PC-3 (cell line): ENCODE measurements around the gene OR6K3. TPM values are rescaled to one million over a fixed set of nuclear protein-coding genes. Genes with fewer than 3 reads are reported as not detected.

Source experiments
- ATAC-seq: fragments of 200-7000 bp; cut with Tn5 transposase; 2 replicates; pipeline ENCODE4 v1.9.1; 2020; ENCODE audit warnings: mild to moderate bottlenecking, moderate library complexity
- BruUV-seq: library from RNA; stranded (reverse); fragments of 400-500 nt; replicated peaks from 2 replicates; lab custom pipeline; 2021; lab: Mats Ljungman, UMichigan
- CTCF ChIA-PET: fragments of 300-600 bp; sonication (Branson Sonifier 250); formaldehyde crosslinking; loops from one replicate; lab custom pipeline; 2022; ENCODE audit warnings: antibody characterized with exemption; lab: Charles Lee
- POLR2A ChIA-PET: fragments of 300-600 bp; sonication (Branson Sonifier 250); formaldehyde crosslinking; loops from one replicate; lab custom pipeline; 2022; ENCODE audit warnings: antibody characterized with exemption; ENCODE audit not compliant: unreplicated experiment; lab: Charles Lee
- DNase-seq: peaks from one replicate; pipeline ENCODE4 v3.0.0-alpha.2; 2015
- H2AFZ ChIP-seq: fragments of 300-600 bp; sonication (generic); 2 replicates; pipeline ENCODE4 v1.6.0; 2016; ENCODE audit warnings: antibody characterized with exemption, low read length
- H3F3A ChIP-seq: fragments of 300-600 bp; sonication (generic); one replicate; pipeline ENCODE4 v1.6.0; 2017; ENCODE audit warnings: antibody characterized with exemption, low read length, control low read depth, mild to moderate bottlenecking; ENCODE audit not compliant: unreplicated experiment
- H3K27ac ChIP-seq: fragments of 300-600 bp; sonication (generic); 2 replicates; pipeline ENCODE4 v1.5.1; 2016; ENCODE audit warnings: mild to moderate bottlenecking, low read length
- H3K27me3 ChIP-seq: fragments of 300-600 bp; sonication (generic); 2 replicates; pipeline ENCODE4 v1.6.1; 2016; ENCODE audit warnings: low read length, mixed read lengths
- H3K36me3 ChIP-seq: fragments of 300-600 bp; sonication (generic); 2 replicates; pipeline ENCODE4 v1.6.1; 2016; ENCODE audit warnings: low read depth, mixed run types, low read length, mixed read lengths
- H3K4me1 ChIP-seq: fragments of 300-600 bp; sonication (generic); 2 replicates; pipeline ENCODE4 v1.5.1; 2016; ENCODE audit warnings: low read length; ENCODE audit not compliant: insufficient read depth
- H3K4me2 ChIP-seq: fragments of 300-600 bp; sonication (generic); 2 replicates; pipeline ENCODE4 v1.6.0; 2016; ENCODE audit warnings: low read length
- H3K4me3 ChIP-seq: fragments of 300-600 bp; sonication (generic); 2 replicates; pipeline ENCODE4 v1.5.1; 2016; ENCODE audit warnings: mild to moderate bottlenecking, low read length, mixed read lengths
- H3K79me2 ChIP-seq: fragments of 300-600 bp; sonication (generic); 2 replicates; pipeline ENCODE4 v1.6.1; 2017; ENCODE audit warnings: low read length, mixed read lengths
- H3K9ac ChIP-seq: fragments of 300-600 bp; sonication (generic); 2 replicates; pipeline ENCODE4 v1.6.0; 2016; ENCODE audit warnings: mild to moderate bottlenecking, low read length
- H3K9me2 ChIP-seq: fragments of 300-600 bp; sonication (generic); replicated peaks from 2 replicates; pipeline ENCODE4 v1.6.1; 2016; ENCODE audit warnings: mixed run types, low read length, mixed read lengths
- H3K9me3 ChIP-seq: fragments of 300-600 bp; sonication (generic); 2 replicates; pipeline ENCODE4 v1.6.1; 2016; ENCODE audit warnings: low read length, mixed read lengths
- H4K20me1 ChIP-seq: fragments of 300-600 bp; sonication (generic); 2 replicates; pipeline ENCODE4 v1.6.1; 2016; ENCODE audit warnings: low read length, mixed read lengths
- EZH2 ChIP-seq: fragments of 300-600 bp; sonication (generic); IDR thresholded peaks from one replicate; pipeline ENCODE4 v1.6.1; 2017; ENCODE audit warnings: antibody characterized with exemption, mild to moderate bottlenecking, low read length; ENCODE audit not compliant: unreplicated experiment
- EZH2phosphoT487 ChIP-seq: fragments of 300-600 bp; sonication (generic); IDR thresholded peaks from 2 replicates; pipeline ENCODE4 v1.6.1; 2018; ENCODE audit warnings: mild to moderate bottlenecking, antibody characterized with exemption, low read length, borderline replicate concordance
- intact Hi-C: fragments of 100-400 bp; cut with micrococcal nuclease; formaldehyde crosslinking; loops from 2 replicates; pipeline ENCODE4 v1.9.0; 2023
- total RNA-seq: library from RNA; depleted of rRNA; stranded (reverse); fragments of >200 nt; gene quantifications from 2 replicates; pipeline ENCODE4 v1.2.3, GENCODE V29; 2014
- TF ChIP-seq, protein P1 (sequence below): fragments of 300-600 bp; sonication (generic); conservative IDR thresholded peaks from 2 replicates; pipeline ENCODE4 v1.5.1; 2017; ENCODE audit warnings: antibody characterized with exemption, low read depth, mild to moderate bottlenecking, low read length

The OR6K3 gene
- total RNA-seq, 1 experiment from 2014 or later: not detected

DNA sequence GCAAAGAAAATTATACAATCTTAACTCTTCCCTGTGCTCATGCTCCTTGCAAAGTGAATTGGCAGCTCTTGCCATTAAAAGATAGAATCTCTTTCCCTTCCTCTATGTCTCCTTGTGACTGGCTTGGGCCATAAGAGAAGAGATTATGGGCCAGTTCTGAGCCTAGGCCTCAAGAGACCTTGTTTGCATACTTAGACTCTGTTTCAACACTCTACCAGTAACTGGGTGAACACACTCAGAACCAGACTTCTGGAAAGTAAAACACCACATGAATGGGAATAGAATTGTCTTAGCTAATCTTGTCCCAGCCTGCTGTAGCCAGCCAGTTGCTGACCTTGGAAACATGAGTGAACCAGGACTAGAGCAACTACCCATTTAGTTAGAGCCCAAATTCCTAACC is 15.3 kb upstream of the OR6K3 start:
- intact Hi-C loops: no loop called here
- ChIA-PET POLR2A (no interaction called here), CTCF (no interaction called here)
- no peaks in the 10 kb centered on the region for H4K20me1 ChIP-seq
- H3K9me2 ChIP-seq: no peaks in the 10 kb centered on the region
- peaks cover 19% of the 10 kb centered on the region for H3K27me3 ChIP-seq
- ATAC-seq (no peak), DNase-seq (no peak)
- no TSS peak for BruUV-seq
- no peak overlapping the region for H2AFZ ChIP-seq
- H3K36me3 ChIP-seq: no peaks in the 10 kb centered on the region
- TF ChIP-seq, protein P1, sequence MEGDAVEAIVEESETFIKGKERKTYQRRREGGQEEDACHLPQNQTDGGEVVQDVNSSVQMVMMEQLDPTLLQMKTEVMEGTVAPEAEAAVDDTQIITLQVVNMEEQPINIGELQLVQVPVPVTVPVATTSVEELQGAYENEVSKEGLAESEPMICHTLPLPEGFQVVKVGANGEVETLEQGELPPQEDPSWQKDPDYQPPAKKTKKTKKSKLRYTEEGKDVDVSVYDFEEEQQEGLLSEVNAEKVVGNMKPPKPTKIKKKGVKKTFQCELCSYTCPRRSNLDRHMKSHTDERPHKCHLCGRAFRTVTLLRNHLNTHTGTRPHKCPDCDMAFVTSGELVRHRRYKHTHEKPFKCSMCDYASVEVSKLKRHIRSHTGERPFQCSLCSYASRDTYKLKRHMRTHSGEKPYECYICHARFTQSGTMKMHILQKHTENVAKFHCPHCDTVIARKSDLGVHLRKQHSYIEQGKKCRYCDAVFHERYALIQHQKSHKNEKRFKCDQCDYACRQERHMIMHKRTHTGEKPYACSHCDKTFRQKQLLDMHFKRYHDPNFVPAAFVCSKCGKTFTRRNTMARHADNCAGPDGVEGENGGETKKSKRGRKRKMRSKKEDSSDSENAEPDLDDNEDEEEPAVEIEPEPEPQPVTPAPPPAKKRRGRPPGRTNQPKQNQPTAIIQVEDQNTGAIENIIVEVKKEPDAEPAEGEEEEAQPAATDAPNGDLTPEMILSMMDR: no peak
- TF ChIP-seq EZH2phosphoT487 (no peak), EZH2 (no peak)
- no peaks in the 10 kb centered on the region for H3F3A ChIP-seq
- no peaks in the 10 kb centered on the region for H3K9me3 ChIP-seq
- no peaks in the 10 kb centered on the region for H3K79me2 ChIP-seq
- H3K4me2 ChIP-seq: no peak overlapping the region
- no peak overlapping the region for H3K9ac ChIP-seq
- H3K27ac ChIP-seq: no peak overlapping the region
- no peaks in the 10 kb centered on the region for H3K4me1 ChIP-seq
- no peak overlapping the region for H3K4me3 ChIP-seq

DNA sequence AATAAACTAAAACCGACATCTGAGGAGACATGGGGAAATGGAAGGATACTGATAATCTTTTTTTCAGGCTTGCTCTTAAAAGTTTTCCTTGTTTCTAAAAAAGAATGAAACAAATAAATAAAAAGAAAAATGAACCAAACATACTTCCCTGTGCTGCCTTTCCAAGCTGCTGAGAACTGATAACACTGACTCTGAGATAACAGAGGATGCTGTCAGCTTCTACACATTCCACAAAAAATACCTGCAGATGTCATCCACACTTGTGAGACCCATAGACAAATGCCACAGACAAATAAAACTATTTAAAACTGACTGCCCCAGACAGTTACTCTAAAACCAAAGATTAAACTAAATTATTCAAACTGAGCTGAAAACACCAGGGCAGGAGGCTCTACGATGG is 12.0 kb upstream of the OR6K3 start:
- ChIA-PET CTCF (no interaction called here), POLR2A (no interaction called here)
- Histone ChIP-seq H3K4me3 (no peak overlapping the region), H3K9ac (no peak overlapping the region), H3K27ac (no peak overlapping the region), H3F3A (no peaks in the 10 kb centered on the region), H2AFZ (no peak overlapping the region), H3K36me3 (no peaks in the 10 kb centered on the region), H3K27me3 (peaks cover 2% of the 10 kb centered on the region; the same call in 1 of the 2 replicates), H3K4me1 (no peaks in the 10 kb centered on the region), H3K9me2 (no peaks in the 10 kb centered on the region), H3K4me2 (no peak overlapping the region), H4K20me1 (no peaks in the 10 kb centered on the region), H3K79me2 (no peaks in the 10 kb centered on the region), H3K9me3 (no peaks in the 10 kb centered on the region)
- BruUV-seq: no TSS peak
- intact Hi-C loops: no loop called here
- TF ChIP-seq, protein P1: no peak
- TF ChIP-seq EZH2: no peak
- no peak for TF ChIP-seq EZH2phosphoT487
- DNase-seq (no peak), ATAC-seq (no peak)

DNA sequence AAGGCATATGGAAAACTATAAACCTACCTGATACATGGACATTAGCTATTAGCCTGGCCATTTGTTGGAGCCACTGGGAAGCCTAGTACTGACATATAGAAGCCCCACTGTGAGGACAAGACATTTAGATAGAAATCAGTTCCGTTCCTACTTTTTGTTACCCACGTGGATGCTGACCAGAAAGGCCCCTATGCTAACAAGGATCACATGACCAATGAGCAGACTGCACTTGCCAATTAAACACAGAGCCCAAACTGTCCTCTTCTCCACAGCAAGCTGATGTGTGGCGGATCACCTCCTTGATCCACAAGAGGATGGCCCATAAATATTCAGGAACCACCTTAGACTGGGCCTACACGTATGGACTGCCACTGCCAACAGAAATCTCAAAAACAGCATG is 11.2 kb upstream of the OR6K3 start:
- Histone ChIP-seq H3K4me2 (no peak overlapping the region), H3K9me2 (no peaks in the 10 kb centered on the region), H3F3A (no peaks in the 10 kb centered on the region), H3K9ac (no peak overlapping the region), H3K79me2 (no peaks in the 10 kb centered on the region), H3K36me3 (no peaks in the 10 kb centered on the region), H2AFZ (no peak overlapping the region), H3K4me1 (no peaks in the 10 kb centered on the region), H3K4me3 (no peak overlapping the region), H3K27me3 (no peaks in the 10 kb centered on the region), H4K20me1 (no peaks in the 10 kb centered on the region), H3K9me3 (no peaks in the 10 kb centered on the region), H3K27ac (no peak overlapping the region)
- no peak for TF ChIP-seq EZH2phosphoT487
- TF ChIP-seq EZH2: no peak
- TF ChIP-seq, protein P1: no peak
- no peak for DNase-seq
- ATAC-seq: no peak
- intact Hi-C loops: no loop called here
- BruUV-seq: no TSS peak
- ChIA-PET CTCF (no interaction called here), POLR2A (interaction anchor here (0.6 kb wide), 1 partner anchor 342 kb away, joined by 4 read pairs; no protein-coding TSS in a partner anchor)
